NCI-H2196 (cell line): Measurements from ENCODE around the gene TRIM68.

Experiments
- DNase-seq: peaks from one replicate; lab custom pipeline; 2025; ENCODE audit not compliant: unreplicated experiment; lab: John Stamatoyannopoulos, UW

TRIM68 gene

GRCh38 chr11:4606231-4607015 is 1.6 kb downstream of the TRIM68 start:
- peak; percentile 46 for DNase-seq

GRCh38 chr11:4605057-4605456 is 3.0 kb downstream of the TRIM68 start:
- DNase-seq, result no peak

GRCh38 chr11:4593739-4594138 is 14.3 kb downstream of the TRIM68 start, which contains the start of gene OR52I1:
Gene OR52I1, plus strand, starts transcription at chr11:4594039. Its CDS starts 0 bp downstream, at chr11:4594039.
- no peak for DNase-seq

GRCh38 chr11:4589017-4589416 is 19.0 kb downstream of the TRIM68 start:
- no peak for DNase-seq

- no peak for DNase-seq
These were observed 26.6 kb downstream of the TRIM68 start, which contains the start of gene OR52I2 for GRCh38 chr11:4581443-4581842. Gene OR52I2, plus strand, starts transcription at chr11:4581743.

GRCh38 chr11:4580124-4580523 is 27.9 kb downstream of the TRIM68 start:
- no peak for DNase-seq

GRCh38 chr11:4578624-4579023 is 29.4 kb downstream of the TRIM68 start:
- no peak for DNase-seq

GRCh38 chr11:4577761-4578160 is 30.3 kb downstream of the TRIM68 start:
- no peak for DNase-seq

GRCh38 chr11:4576880-4577279 is 31.2 kb downstream of the TRIM68 start:
- no peak for DNase-seq

GRCh38 chr11:4569075-4569474 is 39.0 kb downstream of the TRIM68 start:
- DNase-seq, result no peak

- DNase-seq, result no peak
These were observed 42.7 kb downstream of the TRIM68 start for GRCh38 chr11:4565371-4565770.

- no peak for DNase-seq
These were observed 47.6 kb downstream of the TRIM68 start for GRCh38 chr11:4560467-4560866.

- no peak for DNase-seq
These were observed 48.2 kb downstream of the TRIM68 start for GRCh38 chr11:4559527-4560440.

GRCh38 chr11:4551346-4551979 is 56.6 kb downstream of the TRIM68 start:
- DNase-seq, result no peak
